ELF-1 (cell line): Measurements from ENCODE around the gene KLHL24.
A peak's percentile ranks its signal among the peaks of the same experiment; 100 is the strongest.
"Not testable (repeated sequence)": the region's sequence is repeated elsewhere in the genome, so short reads cannot be mapped to it uniquely, and the experiment has no call there.

Source experiments
- DNase-seq: peaks from one replicate; pipeline ENCODE4 v3.0.0-alpha.2; 2016; ENCODE audit warnings: low read depth, low spot score

The KLHL24 gene

DNA sequence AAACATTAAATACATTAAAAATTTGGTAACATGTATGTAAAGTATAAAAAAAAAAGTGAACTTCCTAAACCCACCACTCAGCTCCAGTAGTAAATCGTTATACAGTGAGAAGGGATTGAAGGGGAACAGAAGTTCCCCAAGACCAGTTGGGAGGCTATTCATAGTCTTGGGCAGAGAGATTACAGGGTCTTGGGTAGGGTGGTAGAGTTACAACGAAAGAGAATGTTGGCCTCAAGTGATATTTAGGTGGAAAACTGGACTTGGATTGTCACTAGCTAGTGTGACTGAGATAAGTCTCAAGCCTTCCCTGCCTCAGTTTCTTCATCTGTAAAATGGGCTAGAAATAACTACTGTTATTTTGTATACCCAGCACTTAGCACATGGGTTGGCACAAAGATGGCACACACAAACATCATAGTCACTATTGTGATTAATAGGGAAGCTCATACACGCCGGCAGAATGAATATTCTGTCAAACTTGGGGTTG, 61.7 kb downstream of the KLHL24 start:
- DNase-seq: no peak

GRCh38 chr3:183697610-183698317, 62.3 kb downstream of the KLHL24 start, which contains the start of gene YEATS2:
Gene YEATS2, plus strand, starts transcription at chr3:183697797. Its CDS starts 17,366 bp downstream, at chr3:183715163.
- DNase-seq: peak; percentile 86

GRCh38 chr3:183698318-183698751, 62.9 kb downstream of the KLHL24 start:
- DNase-seq: no peak

- peak; percentile 21 for DNase-seq
Measured at GRCh38 chr3:183698756-183699155, 63.3 kb downstream of the KLHL24 start.

DNA sequence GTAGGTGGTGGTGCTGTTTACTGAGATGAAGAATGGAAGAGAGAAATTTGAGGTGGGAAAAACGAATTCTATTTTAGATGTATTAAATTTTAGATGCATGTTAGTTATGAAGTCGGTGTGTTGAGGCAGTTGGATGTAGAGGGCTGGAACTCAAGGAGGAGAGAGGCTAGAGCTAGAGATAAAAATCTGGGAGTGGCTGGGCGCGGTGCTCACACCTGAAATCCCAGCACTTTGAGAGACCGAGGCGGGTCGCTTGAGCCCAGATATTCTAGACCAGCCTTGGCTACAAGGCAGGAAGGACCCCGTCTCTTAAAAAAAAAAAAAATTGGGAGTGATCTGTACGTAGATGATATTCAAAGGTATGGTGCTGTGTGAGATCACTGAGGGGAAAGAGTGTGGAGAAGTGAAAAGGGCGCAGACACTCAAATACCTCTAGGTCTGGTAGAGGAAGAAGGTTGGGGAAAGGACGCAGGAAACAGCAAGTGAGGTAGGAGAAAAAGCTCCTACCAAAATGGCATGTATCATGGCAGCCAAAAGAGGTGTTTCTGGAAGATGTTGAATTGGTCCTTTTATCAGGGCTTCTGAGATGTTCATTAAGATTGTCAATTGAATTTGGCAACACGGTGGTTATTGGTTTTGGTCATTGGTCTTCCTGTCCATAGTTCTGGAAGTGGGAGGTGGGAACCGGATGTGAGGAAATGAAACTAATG, 64.0 kb downstream of the KLHL24 start:
- DNase-seq: peak; percentile 57

DNA sequence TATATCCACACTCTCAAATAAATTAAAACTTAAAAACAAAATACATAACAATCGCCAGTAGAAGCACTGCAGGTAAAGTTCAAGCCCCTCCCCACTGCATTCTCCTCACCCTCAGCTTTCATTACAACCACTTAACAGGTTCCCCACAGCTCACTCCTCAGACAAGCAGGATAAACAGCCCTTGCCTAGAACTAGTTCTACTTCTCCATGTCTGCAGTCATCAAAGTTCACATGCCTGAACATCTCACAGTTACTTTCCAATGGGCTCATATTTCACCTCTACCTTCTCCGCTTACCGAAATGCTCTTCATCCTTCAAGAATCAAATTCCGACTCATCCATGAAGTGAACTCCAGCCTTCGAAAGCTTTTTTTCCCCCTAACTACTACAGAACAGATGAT, 66.3 kb downstream of the KLHL24 start:
- DNase-seq: peak; percentile 35

DNA sequence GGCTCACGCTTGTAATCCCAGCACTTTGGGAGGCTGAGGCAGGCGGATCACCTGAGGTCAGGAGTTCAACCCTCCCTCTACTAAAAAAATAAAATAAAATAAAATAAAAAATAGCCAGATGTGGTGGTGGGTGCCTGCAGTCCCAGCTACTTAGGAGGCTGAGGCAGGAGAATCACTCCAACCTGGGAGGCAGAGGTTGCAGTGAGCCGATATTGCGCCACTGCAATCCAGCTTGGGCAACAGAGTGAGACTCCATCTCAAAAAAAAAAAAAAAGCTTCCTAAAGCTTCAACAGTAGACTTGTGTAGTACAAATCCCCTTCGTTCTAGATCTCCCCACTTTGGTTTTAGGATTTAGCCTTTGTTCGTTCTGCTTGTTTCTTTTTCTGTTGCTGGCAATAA, 68.5 kb downstream of the KLHL24 start:
- not testable (repeated sequence) for DNase-seq

DNA sequence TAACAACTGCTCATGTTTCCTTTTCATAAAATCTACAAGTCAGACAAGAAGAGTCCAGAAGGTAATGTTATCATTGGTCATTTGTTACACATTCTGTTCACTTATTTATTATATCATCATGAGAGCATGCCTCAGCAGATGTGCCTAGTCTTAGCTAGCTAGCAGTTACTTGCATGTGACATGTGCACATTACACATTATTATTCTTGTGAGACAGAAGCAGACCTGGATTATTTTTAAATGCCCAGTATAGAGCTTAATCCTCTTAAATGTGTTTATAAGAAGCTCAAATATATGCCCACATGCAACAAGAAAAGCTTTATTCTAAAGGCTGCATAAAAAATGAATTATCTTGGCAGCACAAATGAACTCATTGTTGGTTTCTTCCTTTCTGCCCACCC, 74.8 kb downstream of the KLHL24 start:
- no peak for DNase-seq

GRCh38 chr3:183711516-183711915, 76.1 kb downstream of the KLHL24 start:
- no peak for DNase-seq

- DNase-seq: no peak
Measured at GRCh38 chr3:183714622-183715021, 79.2 kb downstream of the KLHL24 start.

GRCh38 chr3:183718012-183718411, 82.6 kb downstream of the KLHL24 start:
- no peak for DNase-seq

GRCh38 chr3:183725387-183725786, 90.0 kb downstream of the KLHL24 start:
- DNase-seq: no peak

DNA sequence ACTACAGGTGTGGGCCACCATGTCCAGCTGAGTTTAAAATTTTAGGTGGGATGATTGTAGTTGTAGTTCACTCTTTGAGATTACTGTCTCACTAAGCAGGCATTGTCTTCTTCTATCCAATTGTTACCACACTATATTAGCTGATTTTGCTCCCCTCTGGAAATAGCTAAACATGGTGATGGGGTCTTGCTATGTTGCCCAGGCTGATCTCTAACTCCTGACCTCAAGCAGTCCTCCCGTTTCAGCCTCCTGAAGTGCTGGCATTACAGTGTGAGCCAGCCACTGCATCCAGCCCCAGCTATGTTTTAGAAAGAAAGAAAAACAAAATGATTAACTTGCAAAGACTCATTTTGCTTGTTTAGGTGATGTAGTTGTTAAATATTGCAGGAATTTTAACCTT, 92.8 kb downstream of the KLHL24 start:
- no peak for DNase-seq

DNA sequence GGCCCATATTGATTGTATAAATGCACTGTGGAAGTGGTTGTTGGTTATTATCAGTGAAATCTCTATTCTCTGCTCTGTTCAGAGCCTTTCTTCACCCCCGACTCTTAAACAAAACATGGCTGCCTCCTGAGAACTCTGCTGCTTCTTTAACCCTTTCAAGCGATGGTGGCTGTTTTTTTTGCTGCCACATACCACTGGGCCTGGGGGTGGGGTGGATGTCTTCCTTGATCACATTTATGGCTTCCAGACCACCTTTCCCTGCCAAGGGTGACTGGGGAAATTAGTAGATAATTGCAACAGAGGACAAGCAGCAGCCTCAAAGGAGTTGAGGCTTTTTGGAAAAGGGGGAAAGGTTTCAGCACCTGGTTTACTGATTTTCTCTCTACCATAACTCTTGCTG, 94.9 kb downstream of the KLHL24 start:
- DNase-seq: peak; percentile 13

GRCh38 chr3:183731611-183732010, 96.2 kb downstream of the KLHL24 start:
- no peak for DNase-seq

GRCh38 chr3:183733553-183733952, 98.1 kb downstream of the KLHL24 start:
- DNase-seq: no peak
